Measurements from ENCODE around the gene RIPPLY3.

RIPPLY3 gene

DNA sequence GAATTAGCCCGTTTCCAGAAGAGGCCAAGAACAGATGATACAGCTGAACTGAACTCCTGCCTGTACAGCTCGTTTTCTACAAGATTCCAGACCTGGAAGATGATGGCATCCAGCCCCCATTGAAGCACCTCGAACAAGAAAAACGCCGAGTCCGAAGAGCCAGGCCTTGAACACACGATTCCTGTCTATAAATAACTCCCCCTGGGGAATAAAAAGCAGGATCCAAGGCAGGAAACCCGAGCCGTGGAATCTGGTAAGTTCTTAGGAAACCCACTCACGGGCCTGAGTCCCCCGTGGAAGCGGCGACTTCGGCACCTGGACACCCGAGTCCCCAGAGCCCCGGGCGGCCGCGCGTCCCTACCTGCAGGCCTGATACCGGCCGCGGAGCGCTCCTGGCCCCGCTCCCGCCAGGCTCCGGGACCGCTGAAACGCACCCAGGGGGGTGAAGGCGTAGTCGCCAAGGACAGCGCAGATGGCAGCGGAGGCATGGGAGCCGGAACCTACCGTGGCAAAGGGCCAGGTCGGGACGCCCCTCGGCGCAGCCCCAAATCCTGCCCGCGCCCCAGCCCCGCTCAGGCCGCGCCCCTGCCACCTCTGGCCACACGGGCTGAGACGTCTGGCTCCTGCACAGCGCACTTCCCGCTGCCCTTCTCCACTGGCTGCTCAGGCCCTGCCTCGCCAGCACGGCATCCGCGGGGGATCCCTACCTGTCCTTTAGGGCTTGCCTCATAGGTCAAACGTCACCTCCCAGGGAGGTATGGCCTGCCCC, 26.0 kb upstream of the RIPPLY3 start (continued):
- TF ChIP-seq ZNF558 (tag by site-specific recombination; IDR thresholded peaks at IDR 0.05), result no peak
- 0 out of 2 replicates have a peak, but pooled peaks have one; percentile 16 for TF ChIP-seq ZNF324 (tag by site-specific recombination; IDR thresholded peaks at IDR 0.05)
- TF ChIP-seq ZBTB48 (tag by site-specific recombination; IDR thresholded peaks at IDR 0.05), result peak; percentile 85
- TF ChIP-seq ZNF184 (tag by site-specific recombination; IDR thresholded peaks at IDR 0.05), result no peak
- TF ChIP-seq TCF7L2 (IDR thresholded peaks at IDR 0.05; ENCODE audit: borderline replicate concordance, low read depth, low read length), result no peak
- TF ChIP-seq SP2 (tag by site-specific recombination; IDR thresholded peaks at IDR 0.05), result peak; percentile 35; the same call in 1 of the 2 replicates
- TF ChIP-seq ZNF530 (tag by site-specific recombination; IDR thresholded peaks at IDR 0.05; ENCODE audit: low read depth), result no peak
- TF ChIP-seq, protein P1, sequence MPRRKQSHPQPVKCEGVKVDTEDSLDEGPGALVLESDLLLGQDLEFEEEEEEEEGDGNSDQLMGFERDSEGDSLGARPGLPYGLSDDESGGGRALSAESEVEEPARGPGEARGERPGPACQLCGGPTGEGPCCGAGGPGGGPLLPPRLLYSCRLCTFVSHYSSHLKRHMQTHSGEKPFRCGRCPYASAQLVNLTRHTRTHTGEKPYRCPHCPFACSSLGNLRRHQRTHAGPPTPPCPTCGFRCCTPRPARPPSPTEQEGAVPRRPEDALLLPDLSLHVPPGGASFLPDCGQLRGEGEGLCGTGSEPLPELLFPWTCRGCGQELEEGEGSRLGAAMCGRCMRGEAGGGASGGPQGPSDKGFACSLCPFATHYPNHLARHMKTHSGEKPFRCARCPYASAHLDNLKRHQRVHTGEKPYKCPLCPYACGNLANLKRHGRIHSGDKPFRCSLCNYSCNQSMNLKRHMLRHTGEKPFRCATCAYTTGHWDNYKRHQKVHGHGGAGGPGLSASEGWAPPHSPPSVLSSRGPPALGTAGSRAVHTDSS (tag by site-specific recombination; IDR thresholded peaks at IDR 0.05), result no peak
- no peak for TF ChIP-seq ZNF23 (tag by site-specific recombination; IDR thresholded peaks at IDR 0.05; ENCODE audit: borderline replicate concordance)
- TF ChIP-seq, protein P2, sequence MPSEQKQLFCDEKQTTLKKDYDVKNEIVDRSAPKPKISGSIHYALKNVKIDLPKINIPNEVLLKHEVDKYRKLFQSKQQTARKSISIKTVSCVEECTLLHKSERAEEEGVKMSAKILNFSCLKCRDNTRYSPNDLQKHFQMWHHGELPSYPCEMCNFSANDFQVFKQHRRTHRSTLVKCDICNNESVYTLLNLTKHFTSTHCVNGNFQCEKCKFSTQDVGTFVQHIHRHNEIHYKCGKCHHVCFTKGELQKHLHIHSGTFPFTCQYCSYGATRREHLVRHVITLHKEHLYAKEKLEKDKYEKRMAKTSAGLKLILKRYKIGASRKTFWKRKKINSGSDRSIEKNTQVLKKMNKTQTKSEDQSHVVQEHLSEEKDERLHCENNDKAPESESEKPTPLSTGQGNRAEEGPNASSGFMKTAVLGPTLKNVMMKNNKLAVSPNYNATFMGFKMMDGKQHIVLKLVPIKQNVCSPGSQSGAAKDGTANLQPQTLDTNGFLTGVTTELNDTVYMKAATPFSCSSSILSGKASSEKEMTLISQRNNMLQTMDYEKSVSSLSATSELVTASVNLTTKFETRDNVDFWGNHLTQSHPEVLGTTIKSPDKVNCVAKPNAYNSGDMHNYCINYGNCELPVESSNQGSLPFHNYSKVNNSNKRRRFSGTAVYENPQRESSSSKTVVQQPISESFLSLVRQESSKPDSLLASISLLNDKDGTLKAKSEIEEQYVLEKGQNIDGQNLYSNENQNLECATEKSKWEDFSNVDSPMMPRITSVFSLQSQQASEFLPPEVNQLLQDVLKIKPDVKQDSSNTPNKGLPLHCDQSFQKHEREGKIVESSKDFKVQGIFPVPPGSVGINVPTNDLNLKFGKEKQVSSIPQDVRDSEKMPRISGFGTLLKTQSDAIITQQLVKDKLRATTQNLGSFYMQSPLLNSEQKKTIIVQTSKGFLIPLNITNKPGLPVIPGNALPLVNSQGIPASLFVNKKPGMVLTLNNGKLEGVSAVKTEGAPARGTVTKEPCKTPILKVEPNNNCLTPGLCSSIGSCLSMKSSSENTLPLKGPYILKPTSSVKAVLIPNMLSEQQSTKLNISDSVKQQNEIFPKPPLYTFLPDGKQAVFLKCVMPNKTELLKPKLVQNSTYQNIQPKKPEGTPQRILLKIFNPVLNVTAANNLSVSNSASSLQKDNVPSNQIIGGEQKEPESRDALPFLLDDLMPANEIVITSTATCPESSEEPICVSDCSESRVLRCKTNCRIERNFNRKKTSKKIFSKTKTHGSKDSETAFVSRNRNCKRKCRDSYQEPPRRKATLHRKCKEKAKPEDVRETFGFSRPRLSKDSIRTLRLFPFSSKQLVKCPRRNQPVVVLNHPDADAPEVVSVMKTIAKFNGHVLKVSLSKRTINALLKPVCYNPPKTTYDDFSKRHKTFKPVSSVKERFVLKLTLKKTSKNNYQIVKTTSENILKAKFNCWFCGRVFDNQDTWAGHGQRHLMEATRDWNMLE (tag by site-specific recombination; conservative IDR thresholded peaks at IDR 0.05; ENCODE audit: low read depth), result no peak
- TF ChIP-seq ZNF624 (tag by site-specific recombination; IDR thresholded peaks at IDR 0.05), result no peak
- TF ChIP-seq TRIM28 (IDR thresholded peaks at IDR 0.05; ENCODE audit: borderline replicate concordance, low read length), result no peak
- no peak for TF ChIP-seq ZNF549 (tag by site-specific recombination; IDR thresholded peaks at IDR 0.05)
- TF ChIP-seq ZNF501 (tag by site-specific recombination; IDR thresholded peaks at IDR 0.05), result no peak
- no peak for TF ChIP-seq ZNF791 (tag by site-specific recombination; IDR thresholded peaks at IDR 0.05)
- no peak for TF ChIP-seq ZNF366 (tag by site-specific recombination; conservative IDR thresholded peaks at IDR 0.05)
- TF ChIP-seq ZNF140 (tag by site-specific recombination; IDR thresholded peaks at IDR 0.05), result no peak
- TF ChIP-seq KLF8 (tag by site-specific recombination; IDR thresholded peaks at IDR 0.05), result peak; percentile 89
- TF ChIP-seq ZNF555 (tag by site-specific recombination; conservative IDR thresholded peaks at IDR 0.05), result no peak
- TF ChIP-seq ZNF600 (tag by site-specific recombination; IDR thresholded peaks at IDR 0.05), result peak; percentile 99
- no peak for TF ChIP-seq ZNF248 (tag by site-specific recombination; IDR thresholded peaks at IDR 0.05)
- TF ChIP-seq ZNF747 (tag by site-specific recombination; IDR thresholded peaks at IDR 0.05), result no peak
- peak; percentile 65; the same call in 1 of the 2 replicates for TF ChIP-seq BCL11A (tag by site-specific recombination; IDR thresholded peaks at IDR 0.05; ENCODE audit: low read depth)
- TF ChIP-seq, protein P3, sequence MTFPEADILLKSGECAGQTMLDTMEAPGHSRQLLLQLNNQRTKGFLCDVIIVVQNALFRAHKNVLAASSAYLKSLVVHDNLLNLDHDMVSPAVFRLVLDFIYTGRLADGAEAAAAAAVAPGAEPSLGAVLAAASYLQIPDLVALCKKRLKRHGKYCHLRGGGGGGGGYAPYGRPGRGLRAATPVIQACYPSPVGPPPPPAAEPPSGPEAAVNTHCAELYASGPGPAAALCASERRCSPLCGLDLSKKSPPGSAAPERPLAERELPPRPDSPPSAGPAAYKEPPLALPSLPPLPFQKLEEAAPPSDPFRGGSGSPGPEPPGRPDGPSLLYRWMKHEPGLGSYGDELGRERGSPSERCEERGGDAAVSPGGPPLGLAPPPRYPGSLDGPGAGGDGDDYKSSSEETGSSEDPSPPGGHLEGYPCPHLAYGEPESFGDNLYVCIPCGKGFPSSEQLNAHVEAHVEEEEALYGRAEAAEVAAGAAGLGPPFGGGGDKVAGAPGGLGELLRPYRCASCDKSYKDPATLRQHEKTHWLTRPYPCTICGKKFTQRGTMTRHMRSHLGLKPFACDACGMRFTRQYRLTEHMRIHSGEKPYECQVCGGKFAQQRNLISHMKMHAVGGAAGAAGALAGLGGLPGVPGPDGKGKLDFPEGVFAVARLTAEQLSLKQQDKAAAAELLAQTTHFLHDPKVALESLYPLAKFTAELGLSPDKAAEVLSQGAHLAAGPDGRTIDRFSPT (tag by site-specific recombination; IDR thresholded peaks at IDR 0.05), result no peak
- TF ChIP-seq ZNF169 (tag by site-specific recombination; IDR thresholded peaks at IDR 0.05), result no peak
- no peak for TF ChIP-seq ZNF404 (tag by site-specific recombination; IDR thresholded peaks at IDR 0.05)
- TF ChIP-seq, protein P4, sequence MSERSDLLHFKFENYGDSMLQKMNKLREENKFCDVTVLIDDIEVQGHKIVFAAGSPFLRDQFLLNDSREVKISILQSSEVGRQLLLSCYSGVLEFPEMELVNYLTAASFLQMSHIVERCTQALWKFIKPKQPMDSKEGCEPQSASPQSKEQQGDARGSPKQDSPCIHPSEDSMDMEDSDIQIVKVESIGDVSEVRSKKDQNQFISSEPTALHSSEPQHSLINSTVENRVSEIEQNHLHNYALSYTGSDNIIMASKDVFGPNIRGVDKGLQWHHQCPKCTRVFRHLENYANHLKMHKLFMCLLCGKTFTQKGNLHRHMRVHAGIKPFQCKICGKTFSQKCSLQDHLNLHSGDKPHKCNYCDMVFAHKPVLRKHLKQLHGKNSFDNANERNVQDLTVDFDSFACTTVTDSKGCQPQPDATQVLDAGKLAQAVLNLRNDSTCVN (tag by site-specific recombination; optimal IDR thresholded peaks at IDR 0.05), result peak; percentile 91
- TF ChIP-seq ZFP3 (tag by site-specific recombination; IDR thresholded peaks at IDR 0.05; ENCODE audit: low read depth), result no peak
- no peak for TF ChIP-seq ZNF121 (tag by site-specific recombination; IDR thresholded peaks at IDR 0.05)
- no peak for TF ChIP-seq ZNF548 (tag by site-specific recombination; IDR thresholded peaks at IDR 0.05)
- TF ChIP-seq PRDM1 (tag by site-specific recombination; IDR thresholded peaks at IDR 0.05), result no peak
- TF ChIP-seq GLI2 (tag by site-specific recombination; IDR thresholded peaks at IDR 0.05; ENCODE audit: borderline replicate concordance, low read depth), result no peak
- no peak for TF ChIP-seq ZNF660 (tag by site-specific recombination; IDR thresholded peaks at IDR 0.05)

All from HEK293 (cell line).